ENCODE data around the gene SF3A1. TPM values are rescaled to one million over a fixed set of nuclear protein-coding genes. Genes with fewer than 3 reads are reported as not detected.
A peak's percentile ranks its signal among the peaks of the same experiment; 100 is the strongest.

The SF3A1 gene
- total RNA-seq, 1 experiment from 2014 or later: 182 TPM

- H3K4me3 ChIP-seq (ENCODE audit: low read depth, low read length): peak within 1 kb of the TSS; percentile 64
- Mint-ChIP-seq H3K4me1 (ENCODE audit: low read depth, unreplicated experiment) (no peaks in the 10 kb centered on the region), H3K27me3 (ENCODE audit: insufficient read depth, unreplicated experiment) (no peaks in the 10 kb centered on the region), H3K9me3 (ENCODE audit: unreplicated experiment) (no peaks in the 10 kb centered on the region), H3K4me3 (ENCODE audit: unreplicated experiment) (peak within 1 kb of the TSS; percentile 67), H3K27ac (ENCODE audit: unreplicated experiment) (peak within 1 kb of the TSS; percentile 12), H3K36me3 (ENCODE audit: insufficient read depth, unreplicated experiment) (no peaks in the 10 kb centered on the region)
- no peaks in the 10 kb centered on the region for H3K9me3 ChIP-seq
- DNase-seq: peak; percentile 69 to 90
- ChIA-PET POLR2A (interaction anchor here (0.6 to 1.0 kb wide), 3 partner anchors 30 to 99 kb away, joined by 3 to 4 read pairs (median 4); partner anchors contain the start of genes CCDC157 and SF3A1), CTCF (interaction anchor here (0.6 to 1.9 kb wide), 18 partner anchors 10 to 279 kb away, joined by 3 to 51 read pairs (median 4); partner anchors contain the start of genes CASTOR1, CCDC157, SEC14L2 and SF3A1)
- no peaks in the 10 kb centered on the region for H3K36me3 ChIP-seq (ENCODE audit: control insufficient read depth, insufficient read depth, low read length)
- H3K27me3 ChIP-seq (replicated peaks; ENCODE audit: control insufficient read depth, insufficient read depth, low read length): no peaks in the 10 kb centered on the region
- no TSS peak for BruUV-seq (replicated peaks)
- intact Hi-C loops (cut with micrococcal nuclease; ENCODE audit: unreplicated experiment): loop anchor here (1.0 to 5.0 kb wide), 4 partner anchors 60 to 280 kb away; partner anchors contain the start of genes CASTOR1 and TBC1D10A
- H3K4me1 ChIP-seq: 0 out of 2 replicates have a peak, but pooled peaks cover 4% of the 10 kb centered on the region
- peak; percentile 84 to 88 for TF ChIP-seq CTCF (IDR thresholded peaks at IDR 0.05; ENCODE audit: insufficient read depth in 1 of 2, low read depth in 1 of 2, low read length in 1 of 2, severe bottlenecking in 1 of 2, unreplicated experiment in 1 of 2)
Observed at GRCh38 chr22:30386960-30387827, 30.5 kb upstream of the SF3A1 start, which contains the start of gene RNF215. RNF215 (minus strand) TSS chr22:30387411; CDS start chr22:30387313, 98 bp downstream.

GRCh38 chr22:30386608-30386959, 29.9 kb upstream of the SF3A1 start:
- H3K4me3 ChIP-seq (ENCODE audit: low read depth, low read length): peak overlapping the region; percentile 64
- H3K9me3 ChIP-seq: no peaks in the 10 kb centered on the region
- H3K36me3 Mint-ChIP-seq (ENCODE audit: insufficient read depth, unreplicated experiment): no peaks in the 10 kb centered on the region
- ChIA-PET POLR2A (no interaction called here), CTCF (interaction anchor here (0.7 to 2.1 kb wide), 3 partner anchors 42 to 99 kb away, joined by 4 to 15 read pairs (median 4); no protein-coding TSS in a partner anchor)
- peak overlapping the region; percentile 67 for H3K4me3 Mint-ChIP-seq (ENCODE audit: unreplicated experiment)
- no peaks in the 10 kb centered on the region for H3K27me3 ChIP-seq (replicated peaks; ENCODE audit: control insufficient read depth, insufficient read depth, low read length)
- intact Hi-C loops (cut with micrococcal nuclease; ENCODE audit: unreplicated experiment): loop anchor here (2.0 to 5.0 kb wide), 3 partner anchors 60 to 279 kb away; partner anchors contain the start of gene TBC1D10A
- no peaks in the 10 kb centered on the region for H3K27me3 Mint-ChIP-seq (ENCODE audit: insufficient read depth, unreplicated experiment)
- no peak overlapping the region for H3K27ac Mint-ChIP-seq (ENCODE audit: unreplicated experiment)
- H3K4me1 ChIP-seq: 0 out of 2 replicates have a peak, but pooled peaks cover 4% of the 10 kb centered on the region
- no peaks in the 10 kb centered on the region for H3K4me1 Mint-ChIP-seq (ENCODE audit: low read depth, unreplicated experiment)
- DNase-seq: no peak
- no TSS peak for BruUV-seq (replicated peaks)
- no peaks in the 10 kb centered on the region for H3K36me3 ChIP-seq (ENCODE audit: control insufficient read depth, insufficient read depth, low read length)
- no peaks in the 10 kb centered on the region for H3K9me3 Mint-ChIP-seq (ENCODE audit: unreplicated experiment)
- TF ChIP-seq CTCF (IDR thresholded peaks at IDR 0.05; ENCODE audit: insufficient read depth in 1 of 2, low read depth in 1 of 2, low read length in 1 of 2, severe bottlenecking in 1 of 2, unreplicated experiment in 1 of 2): no peak

DNA sequence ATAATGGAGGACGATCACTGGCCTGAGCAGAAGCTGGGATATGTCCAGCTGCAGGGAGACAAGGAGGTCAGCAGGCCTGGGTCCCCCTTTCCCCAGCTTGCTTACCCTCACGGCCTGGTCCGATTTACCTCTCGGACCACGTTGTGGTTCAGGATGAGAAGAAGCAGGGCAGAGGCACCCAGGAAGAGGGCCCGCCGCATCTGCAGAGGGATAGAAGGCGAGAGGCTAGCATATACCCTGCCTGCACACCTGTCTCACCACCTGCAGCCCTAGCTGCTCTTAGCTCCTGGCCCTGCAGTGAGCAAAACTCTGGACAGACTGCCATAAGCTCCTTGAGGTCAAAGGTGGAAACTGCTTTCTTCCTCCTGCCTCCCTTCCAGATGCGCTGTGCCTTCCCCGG, 29.2 kb upstream of the SF3A1 start:
- ChIA-PET CTCF (interaction anchor here (0.6 to 2.1 kb wide), 5 partner anchors 11 to 100 kb away, joined by 3 to 15 read pairs (median 3); partner anchors contain the start of genes CASTOR1 and SEC14L2), POLR2A (no interaction called here)
- TF ChIP-seq CTCF (IDR thresholded peaks at IDR 0.05; ENCODE audit: insufficient read depth in 1 of 2, low read depth in 1 of 2, low read length in 1 of 2, severe bottlenecking in 1 of 2, unreplicated experiment in 1 of 2): no peak
- DNase-seq: no peak
- 0 out of 2 replicates have a peak, but pooled peaks cover 4% of the 10 kb centered on the region for H3K4me1 ChIP-seq
- BruUV-seq (replicated peaks): TSS peak; percentile 55
- no peaks in the 10 kb centered on the region for H3K9me3 ChIP-seq
- intact Hi-C loops (cut with micrococcal nuclease; ENCODE audit: unreplicated experiment): loop anchor here (2.0 to 5.0 kb wide), 3 partner anchors 59 to 279 kb away; partner anchors contain the start of gene TBC1D10A
- no peaks in the 10 kb centered on the region for H3K27me3 ChIP-seq (replicated peaks; ENCODE audit: control insufficient read depth, insufficient read depth, low read length)
- no peaks in the 10 kb centered on the region for H3K36me3 ChIP-seq (ENCODE audit: control insufficient read depth, insufficient read depth, low read length)
- H3K4me3 ChIP-seq (ENCODE audit: low read depth, low read length): no peak overlapping the region
- Mint-ChIP-seq H3K27me3 (ENCODE audit: insufficient read depth, unreplicated experiment) (no peaks in the 10 kb centered on the region), H3K36me3 (ENCODE audit: insufficient read depth, unreplicated experiment) (no peaks in the 10 kb centered on the region), H3K4me3 (ENCODE audit: unreplicated experiment) (peak overlapping the region; percentile 67), H3K27ac (ENCODE audit: unreplicated experiment) (no peak overlapping the region), H3K4me1 (ENCODE audit: low read depth, unreplicated experiment) (no peaks in the 10 kb centered on the region), H3K9me3 (ENCODE audit: unreplicated experiment) (no peaks in the 10 kb centered on the region)

All from Caco-2 (cell line).